ENCODE measurements around the gene FGF1.

FGF1 gene

GRCh38 chr5:142636698-142637324, 49.1 kb downstream of the FGF1 start:
- Histone ChIP-seq H3K9ac (ENCODE audit: low read depth in 1 of 2, low read length in 2 of 2) (no peak overlapping the region), H3K9me3 (ENCODE audit: control insufficient read depth in 1 of 2, low read length in 2 of 2) (no peaks in the 10 kb centered on the region), H3K27ac (ENCODE audit: low read depth, low read length) (no peak overlapping the region), H3K36me3 (ENCODE audit: control insufficient read depth in 1 of 2, insufficient read depth in 2 of 2, low read length in 2 of 2) (no peaks in the 10 kb centered on the region), H3K4me3 (ENCODE audit: low read depth in 1 of 2, low read length in 2 of 2) (no peak overlapping the region), H3K4me1 (ENCODE audit: control insufficient read depth in 1 of 2, insufficient read depth in 2 of 2, low read length in 2 of 2) (no peaks in the 10 kb centered on the region), H3K27me3 (ENCODE audit: control insufficient read depth in 1 of 2, insufficient read depth in 2 of 2, low read length in 2 of 2) (no peaks in the 10 kb centered on the region)

GRCh38 chr5:142636093-142636492, 49.8 kb downstream of the FGF1 start:
- Histone ChIP-seq H3K9ac (ENCODE audit: low read depth in 1 of 2, low read length in 2 of 2) (no peak overlapping the region), H3K4me3 (ENCODE audit: low read depth in 1 of 2, low read length in 2 of 2) (no peak overlapping the region), H3K36me3 (ENCODE audit: control insufficient read depth in 1 of 2, insufficient read depth in 2 of 2, low read length in 2 of 2) (no peaks in the 10 kb centered on the region), H3K27ac (ENCODE audit: low read depth, low read length) (no peak overlapping the region), H3K9me3 (ENCODE audit: control insufficient read depth in 1 of 2, low read length in 2 of 2) (no peaks in the 10 kb centered on the region), H3K27me3 (ENCODE audit: control insufficient read depth in 1 of 2, insufficient read depth in 2 of 2, low read length in 2 of 2) (no peaks in the 10 kb centered on the region), H3K4me1 (ENCODE audit: control insufficient read depth in 1 of 2, insufficient read depth in 2 of 2, low read length in 2 of 2) (no peaks in the 10 kb centered on the region)

- H3K9me3 ChIP-seq (ENCODE audit: control insufficient read depth in 1 of 2, low read length in 2 of 2): no peaks in the 10 kb centered on the region
- H3K27me3 ChIP-seq (ENCODE audit: control insufficient read depth in 1 of 2, insufficient read depth in 2 of 2, low read length in 2 of 2): no peaks in the 10 kb centered on the region
- H3K27ac ChIP-seq (ENCODE audit: low read depth, low read length): no peak overlapping the region
- no peak overlapping the region for H3K4me3 ChIP-seq (ENCODE audit: low read depth in 1 of 2, low read length in 2 of 2)
- no peaks in the 10 kb centered on the region for H3K36me3 ChIP-seq (ENCODE audit: control insufficient read depth in 1 of 2, insufficient read depth in 2 of 2, low read length in 2 of 2)
- no peak overlapping the region for H3K9ac ChIP-seq (ENCODE audit: low read depth in 1 of 2, low read length in 2 of 2)
- no peaks in the 10 kb centered on the region for H3K4me1 ChIP-seq (ENCODE audit: control insufficient read depth in 1 of 2, insufficient read depth in 2 of 2, low read length in 2 of 2)
These were observed 51.5 kb downstream of the FGF1 start for GRCh38 chr5:142634216-142635011.

- H3K27me3 ChIP-seq (ENCODE audit: control insufficient read depth in 1 of 2, insufficient read depth in 2 of 2, low read length in 2 of 2): no peaks in the 10 kb centered on the region
- no peak overlapping the region for H3K9ac ChIP-seq (ENCODE audit: low read depth in 1 of 2, low read length in 2 of 2)
- H3K27ac ChIP-seq (ENCODE audit: low read depth, low read length): no peak overlapping the region
- no peaks in the 10 kb centered on the region for H3K4me1 ChIP-seq (ENCODE audit: control insufficient read depth in 1 of 2, insufficient read depth in 2 of 2, low read length in 2 of 2)
- H3K9me3 ChIP-seq (ENCODE audit: control insufficient read depth in 1 of 2, low read length in 2 of 2): no peaks in the 10 kb centered on the region
- H3K36me3 ChIP-seq (ENCODE audit: control insufficient read depth in 1 of 2, insufficient read depth in 2 of 2, low read length in 2 of 2): no peaks in the 10 kb centered on the region
- H3K4me3 ChIP-seq (ENCODE audit: low read depth in 1 of 2, low read length in 2 of 2): no peak overlapping the region
These were observed 54.9 kb downstream of the FGF1 start for GRCh38 chr5:142630927-142631539.

- H3K36me3 ChIP-seq (ENCODE audit: control insufficient read depth in 1 of 2, insufficient read depth in 2 of 2, low read length in 2 of 2): no peaks in the 10 kb centered on the region
- H3K27me3 ChIP-seq (ENCODE audit: control insufficient read depth in 1 of 2, insufficient read depth in 2 of 2, low read length in 2 of 2): peaks cover 0 to 2% of the 10 kb centered on the region in 2 donors
- no peak overlapping the region for H3K27ac ChIP-seq (ENCODE audit: low read depth, low read length)
- H3K9me3 ChIP-seq (ENCODE audit: control insufficient read depth in 1 of 2, low read length in 2 of 2): no peaks in the 10 kb centered on the region
- H3K4me3 ChIP-seq (ENCODE audit: low read depth in 1 of 2, low read length in 2 of 2): no peak overlapping the region
- no peaks in the 10 kb centered on the region for H3K4me1 ChIP-seq (ENCODE audit: control insufficient read depth in 1 of 2, insufficient read depth in 2 of 2, low read length in 2 of 2)
- H3K9ac ChIP-seq (ENCODE audit: low read depth in 1 of 2, low read length in 2 of 2): no peak overlapping the region
These were observed 58.3 kb downstream of the FGF1 start for GRCh38 chr5:142627383-142628217.

GRCh38 chr5:142626786-142627185, 59.1 kb downstream of the FGF1 start:
- Histone ChIP-seq H3K4me3 (ENCODE audit: low read depth in 1 of 2, low read length in 2 of 2) (no peak overlapping the region), H3K9ac (ENCODE audit: low read depth in 1 of 2, low read length in 2 of 2) (no peak overlapping the region), H3K36me3 (ENCODE audit: control insufficient read depth in 1 of 2, insufficient read depth in 2 of 2, low read length in 2 of 2) (no peaks in the 10 kb centered on the region), H3K27ac (ENCODE audit: low read depth, low read length) (no peak overlapping the region), H3K4me1 (ENCODE audit: control insufficient read depth in 1 of 2, insufficient read depth in 2 of 2, low read length in 2 of 2) (no peaks in the 10 kb centered on the region), H3K9me3 (ENCODE audit: control insufficient read depth in 1 of 2, low read length in 2 of 2) (no peaks in the 10 kb centered on the region), H3K27me3 (ENCODE audit: control insufficient read depth in 1 of 2, insufficient read depth in 2 of 2, low read length in 2 of 2) (peaks cover 0 to 2% of the 10 kb centered on the region in 2 donors)

- Histone ChIP-seq H3K27ac (ENCODE audit: low read depth, low read length) (no peak overlapping the region), H3K4me3 (ENCODE audit: low read depth in 1 of 2, low read length in 2 of 2) (no peak overlapping the region), H3K36me3 (ENCODE audit: control insufficient read depth in 1 of 2, insufficient read depth in 2 of 2, low read length in 2 of 2) (no peaks in the 10 kb centered on the region), H3K9me3 (ENCODE audit: control insufficient read depth in 1 of 2, low read length in 2 of 2) (no peaks in the 10 kb centered on the region), H3K9ac (ENCODE audit: low read depth in 1 of 2, low read length in 2 of 2) (no peak overlapping the region), H3K4me1 (ENCODE audit: control insufficient read depth in 1 of 2, insufficient read depth in 2 of 2, low read length in 2 of 2) (no peaks in the 10 kb centered on the region), H3K27me3 (ENCODE audit: control insufficient read depth in 1 of 2, insufficient read depth in 2 of 2, low read length in 2 of 2) (peaks cover 0 to 2% of the 10 kb centered on the region in 2 donors)
These were observed 59.8 kb downstream of the FGF1 start for GRCh38 chr5:142626099-142626498.

- Histone ChIP-seq H3K9ac (ENCODE audit: low read depth in 1 of 2, low read length in 2 of 2) (no peak overlapping the region), H3K4me1 (ENCODE audit: control insufficient read depth in 1 of 2, insufficient read depth in 2 of 2, low read length in 2 of 2) (no peaks in the 10 kb centered on the region), H3K4me3 (ENCODE audit: low read depth in 1 of 2, low read length in 2 of 2) (no peak overlapping the region), H3K27ac (ENCODE audit: low read depth, low read length) (no peak overlapping the region), H3K36me3 (ENCODE audit: control insufficient read depth in 1 of 2, insufficient read depth in 2 of 2, low read length in 2 of 2) (no peaks in the 10 kb centered on the region), H3K27me3 (ENCODE audit: control insufficient read depth in 1 of 2, insufficient read depth in 2 of 2, low read length in 2 of 2) (peaks cover 0 to 2% of the 10 kb centered on the region in 2 donors), H3K9me3 (ENCODE audit: control insufficient read depth in 1 of 2, low read length in 2 of 2) (no peaks in the 10 kb centered on the region)
These were observed 64.7 kb downstream of the FGF1 start for GRCh38 chr5:142621227-142621626.

GRCh38 chr5:142619815-142620214, 66.1 kb downstream of the FGF1 start:
- H3K27ac ChIP-seq (ENCODE audit: low read depth, low read length): no peak overlapping the region

GRCh38 chr5:142618130-142618523, 67.8 kb downstream of the FGF1 start:
- Histone ChIP-seq H3K9me3 (ENCODE audit: control insufficient read depth in 1 of 2, low read length in 2 of 2) (no peaks in the 10 kb centered on the region), H3K4me3 (ENCODE audit: low read depth in 1 of 2, low read length in 2 of 2) (no peak overlapping the region), H3K36me3 (ENCODE audit: control insufficient read depth in 1 of 2, insufficient read depth in 2 of 2, low read length in 2 of 2) (no peaks in the 10 kb centered on the region), H3K4me1 (ENCODE audit: control insufficient read depth in 1 of 2, insufficient read depth in 2 of 2, low read length in 2 of 2) (no peaks in the 10 kb centered on the region), H3K27ac (ENCODE audit: low read depth, low read length) (no peak overlapping the region), H3K27me3 (ENCODE audit: control insufficient read depth in 1 of 2, insufficient read depth in 2 of 2, low read length in 2 of 2) (no peaks in the 10 kb centered on the region), H3K9ac (ENCODE audit: low read depth in 1 of 2, low read length in 2 of 2) (no peak overlapping the region)

More at GRCh38 chr5:142619815-142620214, 66.1 kb downstream of the FGF1 start:
- no peaks in the 10 kb centered on the region for H3K9me3 ChIP-seq (ENCODE audit: control insufficient read depth in 1 of 2, low read length in 2 of 2)
- no peaks in the 10 kb centered on the region for H3K36me3 ChIP-seq (ENCODE audit: control insufficient read depth in 1 of 2, insufficient read depth in 2 of 2, low read length in 2 of 2)
- no peaks in the 10 kb centered on the region for H3K4me1 ChIP-seq (ENCODE audit: control insufficient read depth in 1 of 2, insufficient read depth in 2 of 2, low read length in 2 of 2)
- no peak overlapping the region for H3K9ac ChIP-seq (ENCODE audit: low read depth in 1 of 2, low read length in 2 of 2)
- no peak overlapping the region for H3K4me3 ChIP-seq (ENCODE audit: low read depth in 1 of 2, low read length in 2 of 2)
- no peaks in the 10 kb centered on the region for H3K27me3 ChIP-seq (ENCODE audit: control insufficient read depth in 1 of 2, insufficient read depth in 2 of 2, low read length in 2 of 2)
